Measurements from ENCODE around the gene LMNB1. TPM values are rescaled to one million over a fixed set of nuclear protein-coding genes. Genes with fewer than 3 reads are reported as not detected.

LMNB1 gene
- total RNA-seq, 1 donor from 2014 or later, result 69.8 TPM

DNA sequence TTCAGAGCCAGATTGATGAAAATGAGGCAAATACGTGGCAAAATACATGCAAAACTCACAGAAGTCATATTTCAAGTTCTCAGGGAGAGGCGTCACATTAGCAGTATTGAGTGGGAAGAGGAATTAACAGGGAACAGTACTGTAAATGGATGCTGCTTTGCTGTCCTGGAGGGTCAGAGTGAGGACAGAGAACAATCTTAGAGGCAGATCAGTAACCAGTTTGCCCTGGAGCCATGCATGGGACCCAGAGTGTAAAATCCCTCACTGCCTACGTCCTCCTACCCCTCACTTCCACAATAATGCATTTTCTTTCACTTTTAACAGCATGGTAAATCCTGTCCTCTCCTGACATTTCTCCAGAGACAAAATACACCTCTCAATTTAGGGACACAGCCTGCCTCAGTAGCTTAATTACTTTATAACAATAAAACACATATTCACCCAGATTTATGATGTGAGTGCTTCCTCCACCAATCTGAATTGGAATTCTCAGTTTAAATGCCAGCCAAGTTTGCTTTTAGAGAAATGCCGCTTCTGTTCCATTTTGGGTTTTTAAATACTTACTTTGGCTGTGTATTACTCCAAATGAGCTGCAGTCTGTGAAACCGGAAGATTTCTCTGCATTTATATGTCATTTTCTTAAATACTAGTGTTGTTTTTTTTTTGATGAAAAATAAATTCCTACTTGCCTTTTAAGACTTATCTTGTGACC is 70.0 kb downstream of the LMNB1 start:
- no peak overlapping the region for H3K4me3 Mint-ChIP-seq (ENCODE audit: unreplicated experiment)
- no peaks in the 10 kb centered on the region for H3K9me3 Mint-ChIP-seq (ENCODE audit: unreplicated experiment)
- peaks cover 7% of the 10 kb centered on the region for H3K27me3 Mint-ChIP-seq (ENCODE audit: unreplicated experiment)
- peaks cover 46% of the 10 kb centered on the region for H3K4me1 Mint-ChIP-seq (ENCODE audit: unreplicated experiment)
- H3K36me3 Mint-ChIP-seq (ENCODE audit: low read depth, unreplicated experiment), result no peaks in the 10 kb centered on the region
- TF ChIP-seq, protein P1, sequence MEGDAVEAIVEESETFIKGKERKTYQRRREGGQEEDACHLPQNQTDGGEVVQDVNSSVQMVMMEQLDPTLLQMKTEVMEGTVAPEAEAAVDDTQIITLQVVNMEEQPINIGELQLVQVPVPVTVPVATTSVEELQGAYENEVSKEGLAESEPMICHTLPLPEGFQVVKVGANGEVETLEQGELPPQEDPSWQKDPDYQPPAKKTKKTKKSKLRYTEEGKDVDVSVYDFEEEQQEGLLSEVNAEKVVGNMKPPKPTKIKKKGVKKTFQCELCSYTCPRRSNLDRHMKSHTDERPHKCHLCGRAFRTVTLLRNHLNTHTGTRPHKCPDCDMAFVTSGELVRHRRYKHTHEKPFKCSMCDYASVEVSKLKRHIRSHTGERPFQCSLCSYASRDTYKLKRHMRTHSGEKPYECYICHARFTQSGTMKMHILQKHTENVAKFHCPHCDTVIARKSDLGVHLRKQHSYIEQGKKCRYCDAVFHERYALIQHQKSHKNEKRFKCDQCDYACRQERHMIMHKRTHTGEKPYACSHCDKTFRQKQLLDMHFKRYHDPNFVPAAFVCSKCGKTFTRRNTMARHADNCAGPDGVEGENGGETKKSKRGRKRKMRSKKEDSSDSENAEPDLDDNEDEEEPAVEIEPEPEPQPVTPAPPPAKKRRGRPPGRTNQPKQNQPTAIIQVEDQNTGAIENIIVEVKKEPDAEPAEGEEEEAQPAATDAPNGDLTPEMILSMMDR (IDR thresholded peaks at IDR 0.05; ENCODE audit: unreplicated experiment), result no peak
- no peak for DNase-seq (ENCODE audit: low spot score)
- H3K27ac Mint-ChIP-seq (ENCODE audit: unreplicated experiment), result no peak overlapping the region

DNA sequence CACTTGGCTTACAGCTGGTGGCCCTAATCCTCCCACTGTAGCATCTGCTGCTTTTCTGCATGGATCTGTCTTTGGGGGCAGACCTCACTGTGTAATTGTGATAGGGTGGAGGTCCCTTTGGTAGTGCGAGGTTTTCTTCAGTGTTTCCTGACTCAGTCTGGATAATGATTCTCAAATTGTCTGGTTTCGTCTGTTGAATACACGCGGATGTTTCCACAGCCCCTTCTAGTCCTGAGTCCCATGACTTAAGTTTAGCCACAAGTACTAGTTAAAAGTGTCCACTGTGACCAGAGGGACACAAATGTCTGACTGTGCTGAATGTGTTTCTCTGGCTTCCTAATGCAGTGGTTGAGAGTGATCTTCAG is 70.5 kb downstream of the LMNB1 start:
- no peak overlapping the region for H3K4me3 Mint-ChIP-seq (ENCODE audit: unreplicated experiment)
- no peaks in the 10 kb centered on the region for H3K36me3 Mint-ChIP-seq (ENCODE audit: low read depth, unreplicated experiment)
- H3K27ac Mint-ChIP-seq (ENCODE audit: unreplicated experiment), result no peak overlapping the region
- TF ChIP-seq, protein P1 (IDR thresholded peaks at IDR 0.05; ENCODE audit: unreplicated experiment), result no peak
- H3K9me3 Mint-ChIP-seq (ENCODE audit: unreplicated experiment), result no peaks in the 10 kb centered on the region
- H3K27me3 Mint-ChIP-seq (ENCODE audit: unreplicated experiment), result peaks cover 7% of the 10 kb centered on the region
- DNase-seq (ENCODE audit: low spot score), result no peak
- H3K4me1 Mint-ChIP-seq (ENCODE audit: unreplicated experiment), result peaks cover 51% of the 10 kb centered on the region

DNA sequence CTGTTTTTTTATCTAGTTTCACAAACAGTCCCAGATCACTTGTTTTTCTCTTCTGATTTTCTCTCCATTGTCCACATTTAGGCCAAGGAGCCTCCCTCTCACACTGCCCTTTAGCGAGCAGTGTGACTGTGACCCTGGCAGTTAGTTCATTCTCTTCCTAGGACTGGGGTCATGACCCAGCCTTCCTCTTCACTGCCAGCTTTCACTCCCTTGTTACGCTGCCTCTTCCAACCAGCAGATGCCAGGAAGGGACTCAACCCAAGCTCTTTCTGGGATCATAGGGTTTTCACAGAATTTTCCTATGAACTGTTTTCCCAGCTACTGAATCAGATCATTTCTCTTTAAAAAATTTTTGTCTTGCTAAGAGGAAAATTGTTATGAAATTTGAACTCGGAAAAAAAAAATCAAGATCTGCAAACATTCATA is 70.9 kb downstream of the LMNB1 start:
- no peak overlapping the region for H3K27ac Mint-ChIP-seq (ENCODE audit: unreplicated experiment)
- DNase-seq (ENCODE audit: low spot score), result no peak
- H3K36me3 Mint-ChIP-seq (ENCODE audit: low read depth, unreplicated experiment), result no peaks in the 10 kb centered on the region
- H3K9me3 Mint-ChIP-seq (ENCODE audit: unreplicated experiment), result no peaks in the 10 kb centered on the region
- TF ChIP-seq, protein P1 (IDR thresholded peaks at IDR 0.05; ENCODE audit: unreplicated experiment), result no peak
- no peak overlapping the region for H3K4me3 Mint-ChIP-seq (ENCODE audit: unreplicated experiment)
- peaks cover 54% of the 10 kb centered on the region for H3K4me1 Mint-ChIP-seq (ENCODE audit: unreplicated experiment)
- peaks cover 7% of the 10 kb centered on the region for H3K27me3 Mint-ChIP-seq (ENCODE audit: unreplicated experiment)

DNA sequence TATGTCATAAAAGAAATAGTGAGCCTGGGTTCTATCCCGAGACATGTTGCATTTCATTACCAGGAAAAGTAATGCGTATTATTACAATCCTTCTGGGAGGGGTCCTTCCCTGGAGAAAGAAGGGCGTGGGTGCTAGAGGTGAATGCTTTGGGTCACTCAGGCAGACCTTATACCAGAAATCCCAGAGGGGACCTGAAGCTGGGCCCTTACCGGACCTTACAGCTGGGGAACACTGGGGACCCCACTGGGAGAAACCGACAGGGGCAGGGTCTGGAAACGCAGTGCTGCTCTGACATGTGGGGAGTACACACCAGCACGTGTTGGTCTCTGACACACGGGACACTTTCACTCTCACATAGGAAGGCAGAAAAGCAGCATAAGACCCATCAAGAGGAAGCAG is 71.3 kb downstream of the LMNB1 start:
- H3K27me3 Mint-ChIP-seq (ENCODE audit: unreplicated experiment), result peaks cover 7% of the 10 kb centered on the region

DNA sequence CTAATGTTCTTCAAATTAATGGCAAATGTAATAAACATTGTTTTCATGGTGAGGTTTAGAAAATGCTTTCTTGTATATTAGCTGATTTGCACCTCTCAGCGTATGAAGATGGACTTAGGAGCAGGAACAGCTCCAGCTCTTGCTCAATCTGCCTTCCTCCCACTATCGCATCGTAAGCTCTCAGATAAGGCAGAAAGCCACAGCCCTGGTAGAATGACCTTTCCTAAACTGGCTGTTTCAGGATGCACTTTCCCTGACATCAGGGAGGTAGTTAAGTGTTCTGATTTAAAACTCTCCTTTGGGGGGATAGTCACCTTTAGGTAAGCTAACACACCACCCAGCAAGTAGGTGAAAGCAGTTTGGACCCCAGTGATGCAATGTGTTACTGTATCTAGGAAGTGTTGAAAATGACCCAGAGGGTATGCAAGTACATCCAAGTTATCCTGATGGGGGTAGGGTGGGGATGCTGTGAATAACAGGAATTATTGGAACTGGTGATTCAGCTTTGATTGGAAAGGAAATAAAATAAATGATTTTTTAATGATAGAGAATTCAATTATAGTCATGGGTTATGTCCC is 72.3 kb downstream of the LMNB1 start:
- Mint-ChIP-seq H3K9me3 (ENCODE audit: unreplicated experiment) (no peaks in the 10 kb centered on the region), H3K27me3 (ENCODE audit: unreplicated experiment) (peaks cover 3% of the 10 kb centered on the region), H3K36me3 (ENCODE audit: low read depth, unreplicated experiment) (peaks cover 4% of the 10 kb centered on the region), H3K4me1 (ENCODE audit: unreplicated experiment) (peaks cover 47% of the 10 kb centered on the region), H3K27ac (ENCODE audit: unreplicated experiment) (no peak overlapping the region), H3K4me3 (ENCODE audit: unreplicated experiment) (no peak overlapping the region)
- DNase-seq (ENCODE audit: low spot score), result no peak
- TF ChIP-seq, protein P1 (IDR thresholded peaks at IDR 0.05; ENCODE audit: unreplicated experiment), result no peak

More for the DNA sequence above, 71.3 kb downstream of the LMNB1 start:
- Mint-ChIP-seq H3K4me1 (ENCODE audit: unreplicated experiment) (peaks cover 53% of the 10 kb centered on the region), H3K4me3 (ENCODE audit: unreplicated experiment) (no peak overlapping the region), H3K9me3 (ENCODE audit: unreplicated experiment) (no peaks in the 10 kb centered on the region), H3K27ac (ENCODE audit: unreplicated experiment) (no peak overlapping the region), H3K36me3 (ENCODE audit: low read depth, unreplicated experiment) (no peaks in the 10 kb centered on the region)
- no peak for DNase-seq (ENCODE audit: low spot score)
- TF ChIP-seq, protein P1 (IDR thresholded peaks at IDR 0.05; ENCODE audit: unreplicated experiment), result no peak

Data from endothelial cell (in vitro differentiated cells).